ENCODE measurements around the gene RGL2. TPM values are rescaled to one million over a fixed set of nuclear protein-coding genes. Genes with fewer than 3 reads are reported as not detected.

RGL2 gene
- total and polyA plus RNA-seq, 2 of the 13 experiments (the other 11 are each of a cell fraction or from before 2014, with no cell fraction given): 22.9 to 47.4 TPM

- TF ChIP-seq SMAD9 (CRISPR knock-in tag; IDR thresholded peaks at IDR 0.05): peak; percentile 88; the same call in 1 of the 2 replicates
- 0 out of 2 replicates have a peak, but pooled peaks have one; percentile 11 for TF ChIP-seq GFI1 (CRISPR knock-in tag; IDR thresholded peaks at IDR 0.05; ENCODE audit: borderline replicate concordance)
- TF ChIP-seq ZBTB3 (CRISPR knock-in tag; IDR thresholded peaks at IDR 0.05; ENCODE audit: borderline replicate concordance, low read depth): no peak
- TF ChIP-seq ZNF674 (CRISPR knock-in tag; IDR thresholded peaks at IDR 0.05; ENCODE audit: low read depth): peak; percentile 69; the same call in 1 of the 2 replicates
- TF ChIP-seq MED8 (CRISPR knock-in tag; IDR thresholded peaks at IDR 0.05; ENCODE audit: insufficient replicate concordance): peak; percentile 69
- TF ChIP-seq PAWR (CRISPR knock-in tag; IDR thresholded peaks at IDR 0.05; ENCODE audit: borderline replicate concordance): no peak
- TF ChIP-seq ZNF441 (CRISPR knock-in tag; IDR thresholded peaks at IDR 0.05; ENCODE audit: borderline replicate concordance): peak; percentile 45
- TF ChIP-seq WIZ (CRISPR knock-in tag; IDR thresholded peaks at IDR 0.05): no peak; the same call in 1 of the 2 replicates
- no peak; the same call in 1 of the 2 replicates for TF ChIP-seq ZNF329 (CRISPR knock-in tag; IDR thresholded peaks at IDR 0.05; ENCODE audit: low read depth)
- TF ChIP-seq RERE (CRISPR knock-in tag; IDR thresholded peaks at IDR 0.05; ENCODE audit: low read depth): 0 out of 2 replicates have a peak, but pooled peaks have one; percentile 33
- peak; percentile 86 for TF ChIP-seq ATAD3A (CRISPR knock-in tag; IDR thresholded peaks at IDR 0.05)
- TF ChIP-seq SP1 (IDR thresholded peaks at IDR 0.05): no peak
- 0 out of 2 replicates have a peak, but pooled peaks have one; percentile 79 for TF ChIP-seq SP1 (CRISPR knock-in tag; IDR thresholded peaks at IDR 0.05)
- peak; percentile 87; the same call in 1 of the 2 replicates for TF ChIP-seq ZBTB25 (CRISPR knock-in tag; IDR thresholded peaks at IDR 0.05)
- no peak; the same call in 1 of the 2 replicates for TF ChIP-seq ZNF569 (CRISPR knock-in tag; IDR thresholded peaks at IDR 0.05; ENCODE audit: borderline replicate concordance)
- TF ChIP-seq, protein P1, sequence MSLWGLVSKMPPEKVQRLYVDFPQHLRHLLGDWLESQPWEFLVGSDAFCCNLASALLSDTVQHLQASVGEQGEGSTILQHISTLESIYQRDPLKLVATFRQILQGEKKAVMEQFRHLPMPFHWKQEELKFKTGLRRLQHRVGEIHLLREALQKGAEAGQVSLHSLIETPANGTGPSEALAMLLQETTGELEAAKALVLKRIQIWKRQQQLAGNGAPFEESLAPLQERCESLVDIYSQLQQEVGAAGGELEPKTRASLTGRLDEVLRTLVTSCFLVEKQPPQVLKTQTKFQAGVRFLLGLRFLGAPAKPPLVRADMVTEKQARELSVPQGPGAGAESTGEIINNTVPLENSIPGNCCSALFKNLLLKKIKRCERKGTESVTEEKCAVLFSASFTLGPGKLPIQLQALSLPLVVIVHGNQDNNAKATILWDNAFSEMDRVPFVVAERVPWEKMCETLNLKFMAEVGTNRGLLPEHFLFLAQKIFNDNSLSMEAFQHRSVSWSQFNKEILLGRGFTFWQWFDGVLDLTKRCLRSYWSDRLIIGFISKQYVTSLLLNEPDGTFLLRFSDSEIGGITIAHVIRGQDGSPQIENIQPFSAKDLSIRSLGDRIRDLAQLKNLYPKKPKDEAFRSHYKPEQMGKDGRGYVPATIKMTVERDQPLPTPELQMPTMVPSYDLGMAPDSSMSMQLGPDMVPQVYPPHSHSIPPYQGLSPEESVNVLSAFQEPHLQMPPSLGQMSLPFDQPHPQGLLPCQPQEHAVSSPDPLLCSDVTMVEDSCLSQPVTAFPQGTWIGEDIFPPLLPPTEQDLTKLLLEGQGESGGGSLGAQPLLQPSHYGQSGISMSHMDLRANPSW (CRISPR knock-in tag; IDR thresholded peaks at IDR 0.05; ENCODE audit: borderline replicate concordance): peak; percentile 84
- TF ChIP-seq ZEB1 (IDR thresholded peaks at IDR 0.05; ENCODE audit: insufficient replicate concordance, low read depth): peak; percentile 31
Observed at GRCh38 chr6:33271468-33272274, 27.1 kb downstream of the RGL2 start, which contains the start of the genes RPS18 and VPS52 (continued).

Measured in HepG2 (cell line).